Loucy (cell line): ENCODE results near the gene AUH.
A peak's percentile ranks its signal among the peaks of the same experiment; 100 is the strongest.
"Not testable (repeated sequence)": the region's sequence is repeated elsewhere in the genome, so short reads cannot be mapped to it uniquely, and the experiment has no call there.

ENCODE experiments used
- H2AFZ ChIP-seq: fragments of 200-600 bp; sonication (generic); 2 replicates; pipeline ENCODE4 v1.6.0; 2016; ENCODE audit warnings: antibody characterized with exemption, mild to moderate bottlenecking, low read length, moderate library complexity
- H3F3A ChIP-seq: fragments of 200-600 bp; 2 replicates; pipeline ENCODE4 v1.6.0; 2016; ENCODE audit warnings: antibody characterized with exemption, low read depth, mild to moderate bottlenecking
- H3K27me3 ChIP-seq: fragments of 200-600 bp; sonication (generic); 2 replicates; pipeline ENCODE4 v1.6.1; 2014; ENCODE audit warnings: low read length, mild to moderate bottlenecking; ENCODE audit not compliant: insufficient read depth, poor library complexity, severe bottlenecking
- H3K36me3 ChIP-seq: fragments of 200-600 bp; sonication (generic); 2 replicates; pipeline ENCODE4 v1.6.1; 2016; ENCODE audit warnings: low read length; ENCODE audit not compliant: insufficient read depth
- H3K4me1 ChIP-seq: fragments of 200-600 bp; sonication (generic); 2 replicates; pipeline ENCODE4 v1.5.1; 2014; ENCODE audit warnings: low read length, mild to moderate bottlenecking; ENCODE audit not compliant: insufficient read depth, poor library complexity, severe bottlenecking
- H3K4me2 ChIP-seq: fragments of 200-600 bp; sonication (generic); 2 replicates; pipeline ENCODE4 v1.6.0; 2014; ENCODE audit warnings: antibody characterized with exemption, low read length, low read depth, mild to moderate bottlenecking; ENCODE audit not compliant: poor library complexity, severe bottlenecking
- H3K4me3 ChIP-seq: fragments of 200-600 bp; sonication (generic); 2 replicates; pipeline ENCODE4 v1.5.1; 2014; ENCODE audit warnings: low read length, mild to moderate bottlenecking, mixed read lengths; ENCODE audit not compliant: poor library complexity, severe bottlenecking
- H3K79me2 ChIP-seq: fragments of 200-600 bp; sonication (generic); 2 replicates; pipeline ENCODE4 v1.6.1; 2014; ENCODE audit warnings: low read length; ENCODE audit not compliant: insufficient read depth
- H3K9ac ChIP-seq: fragments of 200-600 bp; sonication (generic); 2 replicates; pipeline ENCODE4 v1.6.0; 2014; ENCODE audit warnings: mild to moderate bottlenecking, low read depth, low read length, moderate library complexity; ENCODE audit not compliant: poor library complexity, severe bottlenecking
- H3K9me2 ChIP-seq: fragments of 200-600 bp; sonication (generic); replicated peaks from 2 replicates; pipeline ENCODE4 v1.6.1; 2016; ENCODE audit warnings: low read depth, low read length, mixed read lengths
- H3K9me3 ChIP-seq: fragments of 200-600 bp; sonication (generic); 2 replicates; pipeline ENCODE4 v1.6.1; 2014; ENCODE audit warnings: mild to moderate bottlenecking, antibody characterized with exemption, low read length, low read depth; ENCODE audit not compliant: insufficient read depth
- H4K20me1 ChIP-seq: fragments of 200-600 bp; sonication (generic); 2 replicates; pipeline ENCODE4 v1.6.0; 2014; ENCODE audit warnings: antibody characterized with exemption, low read length, mild to moderate bottlenecking; ENCODE audit not compliant: insufficient read depth, poor library complexity, severe bottlenecking
- EZH2phosphoT487 ChIP-seq: fragments of 200-600 bp; IDR thresholded peaks from 2 replicates; pipeline ENCODE4 v1.6.1; 2018; ENCODE audit warnings: antibody characterized with exemption, mild to moderate bottlenecking, moderate library complexity, borderline replicate concordance
- TF ChIP-seq, protein P1 (sequence below): fragments of 200-600 bp; sonication (generic); conservative IDR thresholded peaks from 2 replicates; pipeline ENCODE4 v1.5.1; 2014; ENCODE audit warnings: mild to moderate bottlenecking, antibody characterized with exemption, low read length

AUH gene

DNA sequence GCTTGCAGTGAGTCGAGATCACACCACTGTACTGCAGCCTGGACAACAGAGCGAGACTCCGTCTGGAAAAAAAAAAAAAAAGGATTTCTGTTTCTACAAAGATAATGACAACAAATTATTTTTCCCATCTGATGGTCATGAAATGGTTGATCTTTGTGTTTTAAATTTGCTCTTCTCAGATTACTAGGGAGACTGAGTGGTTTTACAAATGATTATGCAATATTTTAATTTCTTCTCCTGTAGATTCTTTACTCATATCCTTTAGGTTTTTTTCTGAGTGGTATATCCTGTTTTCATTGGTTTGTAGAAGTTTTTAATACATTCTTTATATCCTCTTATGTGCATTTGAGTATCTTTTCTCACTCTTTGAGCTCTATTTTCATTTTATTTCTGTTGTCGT, 20.6 kb upstream of the AUH start:
- H3K9me2 ChIP-seq = no peaks in the 10 kb centered on the region
- no peaks in the 10 kb centered on the region for H3K4me1 ChIP-seq
- H3F3A ChIP-seq = no peaks in the 10 kb centered on the region
- peaks cover 10% of the 10 kb centered on the region; the same call in 1 of the 2 replicates for H3K9me3 ChIP-seq
- no peak overlapping the region for H3K4me3 ChIP-seq
- H3K36me3 ChIP-seq = no peaks in the 10 kb centered on the region
- no peak overlapping the region for H2AFZ ChIP-seq
- no peak overlapping the region for H3K4me2 ChIP-seq
- H4K20me1 ChIP-seq = no peaks in the 10 kb centered on the region
- H3K79me2 ChIP-seq = no peaks in the 10 kb centered on the region
- no peaks in the 10 kb centered on the region for H3K27me3 ChIP-seq
- no peak for TF ChIP-seq EZH2phosphoT487
- TF ChIP-seq, protein P1, sequence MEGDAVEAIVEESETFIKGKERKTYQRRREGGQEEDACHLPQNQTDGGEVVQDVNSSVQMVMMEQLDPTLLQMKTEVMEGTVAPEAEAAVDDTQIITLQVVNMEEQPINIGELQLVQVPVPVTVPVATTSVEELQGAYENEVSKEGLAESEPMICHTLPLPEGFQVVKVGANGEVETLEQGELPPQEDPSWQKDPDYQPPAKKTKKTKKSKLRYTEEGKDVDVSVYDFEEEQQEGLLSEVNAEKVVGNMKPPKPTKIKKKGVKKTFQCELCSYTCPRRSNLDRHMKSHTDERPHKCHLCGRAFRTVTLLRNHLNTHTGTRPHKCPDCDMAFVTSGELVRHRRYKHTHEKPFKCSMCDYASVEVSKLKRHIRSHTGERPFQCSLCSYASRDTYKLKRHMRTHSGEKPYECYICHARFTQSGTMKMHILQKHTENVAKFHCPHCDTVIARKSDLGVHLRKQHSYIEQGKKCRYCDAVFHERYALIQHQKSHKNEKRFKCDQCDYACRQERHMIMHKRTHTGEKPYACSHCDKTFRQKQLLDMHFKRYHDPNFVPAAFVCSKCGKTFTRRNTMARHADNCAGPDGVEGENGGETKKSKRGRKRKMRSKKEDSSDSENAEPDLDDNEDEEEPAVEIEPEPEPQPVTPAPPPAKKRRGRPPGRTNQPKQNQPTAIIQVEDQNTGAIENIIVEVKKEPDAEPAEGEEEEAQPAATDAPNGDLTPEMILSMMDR = no peak
- no peak overlapping the region for H3K9ac ChIP-seq

DNA sequence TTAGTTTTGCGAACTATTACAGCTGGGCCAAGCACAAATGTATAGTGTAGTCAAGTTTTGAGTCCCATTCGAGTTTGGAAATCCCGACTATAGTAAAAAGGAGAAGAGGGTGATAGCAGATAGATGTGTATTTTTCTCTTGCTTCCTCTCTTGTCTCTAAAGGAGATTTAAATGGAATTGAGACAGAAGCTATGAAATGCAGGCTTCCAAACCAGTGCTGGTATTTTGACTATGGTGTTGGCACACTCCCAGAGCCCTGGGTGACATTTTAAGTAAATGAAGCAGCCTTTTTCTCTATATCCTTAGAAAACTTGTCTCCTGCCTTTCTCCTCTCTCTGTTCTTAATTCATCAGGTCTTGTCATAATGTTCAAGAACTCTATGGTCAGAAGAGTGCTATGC, 17.7 kb upstream of the AUH start:
- Histone ChIP-seq H3K9me3 (peaks cover 11% of the 10 kb centered on the region; the same call in 1 of the 2 replicates), H3K4me2 (no peak overlapping the region), H3F3A (no peaks in the 10 kb centered on the region), H3K9me2 (no peaks in the 10 kb centered on the region), H3K9ac (no peak overlapping the region), H3K36me3 (no peaks in the 10 kb centered on the region), H3K4me3 (no peak overlapping the region), H4K20me1 (no peaks in the 10 kb centered on the region), H3K79me2 (no peaks in the 10 kb centered on the region), H3K27me3 (no peaks in the 10 kb centered on the region), H2AFZ (0 out of 2 replicates have a peak overlapping the region, but pooled peaks have one; percentile 34), H3K4me1 (no peaks in the 10 kb centered on the region)
- TF ChIP-seq, protein P1 = no peak
- no peak for TF ChIP-seq EZH2phosphoT487

DNA sequence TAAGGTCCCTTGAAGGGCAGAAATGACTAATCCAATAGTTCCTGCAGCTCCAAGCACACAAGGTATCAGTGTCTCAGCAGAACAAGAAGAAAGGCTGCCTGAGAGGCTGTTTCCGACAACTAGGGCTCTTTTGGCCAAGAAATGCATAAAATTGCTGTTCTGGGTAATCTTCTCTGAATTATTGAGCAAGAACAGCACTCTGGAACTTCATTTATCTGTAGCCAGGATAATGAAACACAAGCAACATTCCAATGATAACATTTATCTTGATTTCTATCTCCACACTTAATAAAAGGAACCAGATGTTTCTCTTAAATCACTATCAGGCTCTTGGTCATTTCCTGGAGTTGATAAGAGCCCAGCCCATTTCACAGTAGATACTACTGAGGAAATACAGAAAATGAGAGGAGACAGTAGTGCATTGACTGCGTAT, 17.0 kb upstream of the AUH start:
- Histone ChIP-seq H3F3A (no peaks in the 10 kb centered on the region), H4K20me1 (no peaks in the 10 kb centered on the region), H3K9me3 (peaks cover 11% of the 10 kb centered on the region; the same call in 1 of the 2 replicates)

DNA sequence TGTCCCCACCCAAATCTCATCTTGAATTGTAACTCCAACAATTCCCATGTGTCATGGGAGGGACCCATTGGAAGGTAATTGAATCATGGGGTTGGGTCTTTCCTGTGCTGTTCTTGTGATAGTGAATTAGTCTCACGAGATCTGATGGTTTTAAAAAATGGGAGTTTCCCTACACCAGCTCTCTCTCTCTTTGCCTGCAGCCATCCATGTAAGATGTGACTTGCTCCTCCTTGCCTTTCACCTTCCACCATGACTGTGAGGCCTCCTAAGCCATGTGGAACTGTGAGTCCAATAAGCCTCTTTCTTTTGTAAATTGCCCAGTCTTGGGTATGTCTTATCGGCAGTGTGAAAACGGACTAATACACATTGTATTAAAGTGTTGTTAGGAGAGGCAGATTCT, 16.3 kb upstream of the AUH start:
- not testable (repeated sequence) for H4K20me1 ChIP-seq, H3K9me2 ChIP-seq, H3K4me2 ChIP-seq, H3F3A ChIP-seq, H3K4me1 ChIP-seq, H2AFZ ChIP-seq, H3K4me3 ChIP-seq, H3K36me3 ChIP-seq, H3K27me3 ChIP-seq, H3K79me2 ChIP-seq, H3K9ac ChIP-seq
- H3K9me3 ChIP-seq = peaks cover 11% of the 10 kb centered on the region; the same call in 1 of the 2 replicates

More for the DNA sequence above, 17.0 kb upstream of the AUH start:
- TF ChIP-seq EZH2phosphoT487 = no peak
- TF ChIP-seq, protein P1 = no peak
- Histone ChIP-seq H3K79me2 (no peaks in the 10 kb centered on the region), H3K27me3 (no peaks in the 10 kb centered on the region), H2AFZ (no peak overlapping the region), H3K9ac (no peak overlapping the region), H3K36me3 (no peaks in the 10 kb centered on the region), H3K4me1 (no peaks in the 10 kb centered on the region), H3K9me2 (no peaks in the 10 kb centered on the region), H3K4me3 (no peak overlapping the region), H3K4me2 (no peak overlapping the region)
